ENCODE results near the gene IGF1R.

The IGF1R gene

GRCh38 chr15:98968576-98968975 lies 320.2 kb downstream of the IGF1R start:
- Mint-ChIP-seq H3K4me3 (no peak overlapping the region), H3K4me1 (ENCODE audit: low read depth) (no peaks in the 10 kb centered on the region), H3K36me3 (peaks cover 3% of the 10 kb centered on the region), H3K27ac (no peak overlapping the region), H3K9me3 (ENCODE audit: low read depth) (no peaks in the 10 kb centered on the region), H3K27me3 (no peaks in the 10 kb centered on the region)

GRCh38 chr15:98969126-98969735 lies 320.9 kb downstream of the IGF1R start:
- peaks cover 3% of the 10 kb centered on the region for H3K36me3 Mint-ChIP-seq
- no peaks in the 10 kb centered on the region for H3K9me3 Mint-ChIP-seq (ENCODE audit: low read depth)
- no peaks in the 10 kb centered on the region for H3K4me1 Mint-ChIP-seq (ENCODE audit: low read depth)
- H3K4me3 Mint-ChIP-seq = no peak overlapping the region
- no peaks in the 10 kb centered on the region for H3K27me3 Mint-ChIP-seq
- no peak overlapping the region for H3K27ac Mint-ChIP-seq

GRCh38 chr15:98970799-98971198 lies 322.5 kb downstream of the IGF1R start:
- H3K27me3 Mint-ChIP-seq = no peaks in the 10 kb centered on the region
- no peak overlapping the region for H3K27ac Mint-ChIP-seq
- H3K4me1 Mint-ChIP-seq (ENCODE audit: low read depth) = no peaks in the 10 kb centered on the region
- H3K9me3 Mint-ChIP-seq (ENCODE audit: low read depth) = no peaks in the 10 kb centered on the region
- no peak overlapping the region for H3K4me3 Mint-ChIP-seq
- no peaks in the 10 kb centered on the region for H3K36me3 Mint-ChIP-seq

- Mint-ChIP-seq H3K27me3 (no peaks in the 10 kb centered on the region), H3K9me3 (ENCODE audit: low read depth) (no peaks in the 10 kb centered on the region), H3K4me3 (no peak overlapping the region), H3K4me1 (ENCODE audit: low read depth) (no peaks in the 10 kb centered on the region), H3K36me3 (no peaks in the 10 kb centered on the region), H3K27ac (no peak overlapping the region)
Observed at GRCh38 chr15:98976500-98976899, 328.2 kb downstream of the IGF1R start.

GRCh38 chr15:98977441-98977840 lies 329.1 kb downstream of the IGF1R start:
- H3K27ac Mint-ChIP-seq = no peak overlapping the region
- no peak overlapping the region for H3K4me3 Mint-ChIP-seq
- H3K36me3 Mint-ChIP-seq = no peaks in the 10 kb centered on the region
- H3K9me3 Mint-ChIP-seq (ENCODE audit: low read depth) = no peaks in the 10 kb centered on the region
- H3K27me3 Mint-ChIP-seq = no peaks in the 10 kb centered on the region
- no peaks in the 10 kb centered on the region for H3K4me1 Mint-ChIP-seq (ENCODE audit: low read depth)

GRCh38 chr15:98978153-98978552 lies 329.8 kb downstream of the IGF1R start:
- Mint-ChIP-seq H3K4me1 (ENCODE audit: low read depth) (no peaks in the 10 kb centered on the region), H3K27ac (no peak overlapping the region), H3K9me3 (ENCODE audit: low read depth) (no peaks in the 10 kb centered on the region), H3K36me3 (no peaks in the 10 kb centered on the region), H3K4me3 (no peak overlapping the region), H3K27me3 (no peaks in the 10 kb centered on the region)

GRCh38 chr15:98980899-98981228 lies 332.5 kb downstream of the IGF1R start:
- no peak overlapping the region for H3K4me3 Mint-ChIP-seq
- H3K27ac Mint-ChIP-seq = no peak overlapping the region
- H3K27me3 Mint-ChIP-seq = peaks cover 5% of the 10 kb centered on the region
- no peaks in the 10 kb centered on the region for H3K9me3 Mint-ChIP-seq (ENCODE audit: low read depth)
- no peaks in the 10 kb centered on the region for H3K4me1 Mint-ChIP-seq (ENCODE audit: low read depth)
- H3K36me3 Mint-ChIP-seq = peaks cover 6% of the 10 kb centered on the region

GRCh38 chr15:98981851-98982722 lies 333.7 kb downstream of the IGF1R start:
- H3K4me3 Mint-ChIP-seq = no peak overlapping the region
- H3K27me3 Mint-ChIP-seq = peaks cover 9% of the 10 kb centered on the region
- H3K4me1 Mint-ChIP-seq (ENCODE audit: low read depth) = no peaks in the 10 kb centered on the region
- peaks cover 13% of the 10 kb centered on the region for H3K36me3 Mint-ChIP-seq
- H3K27ac Mint-ChIP-seq = no peak overlapping the region
- peaks cover 5% of the 10 kb centered on the region for H3K9me3 Mint-ChIP-seq (ENCODE audit: low read depth)

- peaks cover 13% of the 10 kb centered on the region for H3K36me3 Mint-ChIP-seq
- H3K27ac Mint-ChIP-seq = no peak overlapping the region
- no peak overlapping the region for H3K4me3 Mint-ChIP-seq
- peaks cover 9% of the 10 kb centered on the region for H3K27me3 Mint-ChIP-seq
- peaks cover 5% of the 10 kb centered on the region for H3K9me3 Mint-ChIP-seq (ENCODE audit: low read depth)
- no peaks in the 10 kb centered on the region for H3K4me1 Mint-ChIP-seq (ENCODE audit: low read depth)
Observed at GRCh38 chr15:98983334-98983733, 335.0 kb downstream of the IGF1R start.

GRCh38 chr15:98986281-98986680 lies 337.9 kb downstream of the IGF1R start:
- Mint-ChIP-seq H3K9me3 (ENCODE audit: low read depth) (peaks cover 5% of the 10 kb centered on the region), H3K4me1 (ENCODE audit: low read depth) (no peaks in the 10 kb centered on the region), H3K36me3 (peaks cover 13% of the 10 kb centered on the region), H3K4me3 (no peak overlapping the region), H3K27ac (no peak overlapping the region), H3K27me3 (peaks cover 10% of the 10 kb centered on the region)

GRCh38 chr15:98994892-98995291 lies 346.6 kb downstream of the IGF1R start:
- H3K4me1 Mint-ChIP-seq (ENCODE audit: low read depth) = no peaks in the 10 kb centered on the region
- no peak overlapping the region for H3K4me3 Mint-ChIP-seq
- H3K9me3 Mint-ChIP-seq (ENCODE audit: low read depth) = peaks cover 15% of the 10 kb centered on the region
- H3K27ac Mint-ChIP-seq = no peak overlapping the region
- H3K36me3 Mint-ChIP-seq = peaks cover 4% of the 10 kb centered on the region
- H3K27me3 Mint-ChIP-seq = peaks cover 1% of the 10 kb centered on the region

- peaks cover 15% of the 10 kb centered on the region for H3K9me3 Mint-ChIP-seq (ENCODE audit: low read depth)
Observed at GRCh38 chr15:98996169-98996568, 347.8 kb downstream of the IGF1R start.

GRCh38 chr15:98996624-98997023 lies 348.3 kb downstream of the IGF1R start:
- Mint-ChIP-seq H3K27me3 (peaks cover 1% of the 10 kb centered on the region), H3K27ac (no peak overlapping the region), H3K9me3 (ENCODE audit: low read depth) (peaks cover 15% of the 10 kb centered on the region), H3K4me3 (no peak overlapping the region), H3K36me3 (peaks cover 4% of the 10 kb centered on the region), H3K4me1 (ENCODE audit: low read depth) (no peaks in the 10 kb centered on the region)

More at GRCh38 chr15:98996169-98996568, 347.8 kb downstream of the IGF1R start:
- no peak overlapping the region for H3K4me3 Mint-ChIP-seq
- no peaks in the 10 kb centered on the region for H3K4me1 Mint-ChIP-seq (ENCODE audit: low read depth)
- H3K27me3 Mint-ChIP-seq = peaks cover 1% of the 10 kb centered on the region
- H3K36me3 Mint-ChIP-seq = peaks cover 4% of the 10 kb centered on the region
- H3K27ac Mint-ChIP-seq = no peak overlapping the region

- Mint-ChIP-seq H3K9me3 (ENCODE audit: low read depth) (peaks cover 15% of the 10 kb centered on the region), H3K36me3 (peaks cover 4% of the 10 kb centered on the region), H3K4me1 (ENCODE audit: low read depth) (peaks cover 1% of the 10 kb centered on the region), H3K27ac (no peak overlapping the region), H3K4me3 (no peak overlapping the region), H3K27me3 (peaks cover 1% of the 10 kb centered on the region)
Observed at GRCh38 chr15:98997312-98997711, 349.0 kb downstream of the IGF1R start.

- Mint-ChIP-seq H3K9me3 (ENCODE audit: low read depth) (peaks cover 15% of the 10 kb centered on the region), H3K27me3 (peaks cover 1% of the 10 kb centered on the region), H3K36me3 (peaks cover 4% of the 10 kb centered on the region), H3K4me1 (ENCODE audit: low read depth) (peaks cover 5% of the 10 kb centered on the region), H3K27ac (no peak overlapping the region), H3K4me3 (no peak overlapping the region)
Observed at GRCh38 chr15:98997755-98998154, 349.4 kb downstream of the IGF1R start.
